GM12878 (cell line): Measurements from ENCODE around the gene CAMTA1.

Experiments used
- CTCF ChIP-seq, 3 experiments: IDR thresholded peaks in 2 of 3; conservative IDR thresholded peaks in 1 of 3; 2 replicates each; pipeline ENCODE4 v1.5.1; 2011; ENCODE audit warnings: low read depth in 3 of 3, low read length in 3 of 3, mild to moderate bottlenecking in 3 of 3, control low read depth in 2 of 3, moderate library complexity in 2 of 3, inconsistent platforms in 1 of 3, mixed read lengths in 1 of 3; ENCODE audit not compliant: control insufficient read depth in 2 of 3, insufficient read depth in 1 of 3; ENCODE audit errors: extremely low read depth in 1 of 3
- POU2F2 ChIP-seq: IDR thresholded peaks from 3 replicates; pipeline ENCODE4 v1.6.1; 2011; ENCODE audit warnings: low read depth, mild to moderate bottlenecking, low read length, borderline replicate concordance
- RB1 ChIP-seq: fragments of 450-650 bp; formaldehyde crosslinking; IDR thresholded peaks from 2 replicates; pipeline ENCODE4 v1.6.1; 2017; ENCODE audit warnings: mild to moderate bottlenecking, borderline replicate concordance
- TF ChIP-seq, protein P1 (sequence below): IDR thresholded peaks from 2 replicates; pipeline ENCODE4 v1.6.1; 2012; ENCODE audit warnings: low read depth, low read length, improper control_type of control experiment
- TF ChIP-seq, protein P2 (sequence below): IDR thresholded peaks from 2 replicates; pipeline ENCODE4 v1.6.1; 2012; ENCODE audit warnings: low read depth, low read length, improper control_type of control experiment
- TF ChIP-seq, protein P3 (sequence below): IDR thresholded peaks from 2 replicates; pipeline ENCODE4 v1.6.1; 2011; ENCODE audit warnings: borderline replicate concordance, low read depth, mild to moderate bottlenecking, moderate library complexity, low read length; ENCODE audit not compliant: insufficient read depth, poor library complexity, severe bottlenecking

- TF ChIP-seq, protein P1, sequence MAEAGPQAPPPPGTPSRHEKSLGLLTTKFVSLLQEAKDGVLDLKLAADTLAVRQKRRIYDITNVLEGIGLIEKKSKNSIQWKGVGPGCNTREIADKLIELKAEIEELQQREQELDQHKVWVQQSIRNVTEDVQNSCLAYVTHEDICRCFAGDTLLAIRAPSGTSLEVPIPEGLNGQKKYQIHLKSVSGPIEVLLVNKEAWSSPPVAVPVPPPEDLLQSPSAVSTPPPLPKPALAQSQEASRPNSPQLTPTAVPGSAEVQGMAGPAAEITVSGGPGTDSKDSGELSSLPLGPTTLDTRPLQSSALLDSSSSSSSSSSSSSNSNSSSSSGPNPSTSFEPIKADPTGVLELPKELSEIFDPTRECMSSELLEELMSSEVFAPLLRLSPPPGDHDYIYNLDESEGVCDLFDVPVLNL: no peak
- no peak for TF ChIP-seq CTCF (IDR thresholded peaks at IDR 0.05 in 2 of 3, conservative IDR thresholded peaks at IDR 0.05 in 1 of 3; ENCODE audit: control insufficient read depth in 2 of 3, extremely low read depth in 1 of 3, insufficient read depth in 1 of 3, low read depth in 3 of 3, low read length in 3 of 3)
- TF ChIP-seq POU2F2: no peak
- TF ChIP-seq, protein P2, sequence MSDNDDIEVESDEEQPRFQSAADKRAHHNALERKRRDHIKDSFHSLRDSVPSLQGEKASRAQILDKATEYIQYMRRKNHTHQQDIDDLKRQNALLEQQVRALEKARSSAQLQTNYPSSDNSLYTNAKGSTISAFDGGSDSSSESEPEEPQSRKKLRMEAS: no peak
- no peak for TF ChIP-seq RB1
- TF ChIP-seq, protein P3, sequence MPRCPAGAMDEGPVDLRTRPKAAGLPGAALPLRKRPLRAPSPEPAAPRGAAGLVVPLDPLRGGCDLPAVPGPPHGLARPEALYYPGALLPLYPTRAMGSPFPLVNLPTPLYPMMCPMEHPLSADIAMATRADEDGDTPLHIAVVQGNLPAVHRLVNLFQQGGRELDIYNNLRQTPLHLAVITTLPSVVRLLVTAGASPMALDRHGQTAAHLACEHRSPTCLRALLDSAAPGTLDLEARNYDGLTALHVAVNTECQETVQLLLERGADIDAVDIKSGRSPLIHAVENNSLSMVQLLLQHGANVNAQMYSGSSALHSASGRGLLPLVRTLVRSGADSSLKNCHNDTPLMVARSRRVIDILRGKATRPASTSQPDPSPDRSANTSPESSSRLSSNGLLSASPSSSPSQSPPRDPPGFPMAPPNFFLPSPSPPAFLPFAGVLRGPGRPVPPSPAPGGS: no peak
Measured at GRCh38 chr1:7280347-7280960, 495.2 kb downstream of the CAMTA1 start.
